Measurements from ENCODE around the gene FAM53B. TPM values are rescaled to one million over a fixed set of nuclear protein-coding genes. Genes with fewer than 3 reads are reported as not detected.

The FAM53B gene
- total RNA-seq, 1 donor from 2014 or later = 17.5 TPM

GRCh38 chr10:124742413-124743190 is 1.6 kb downstream of the FAM53B start:
- no peak for DNase-seq (ENCODE audit: low read depth, low spot score)

- no peak for DNase-seq (ENCODE audit: low read depth, low spot score)
These were observed 2.2 kb downstream of the FAM53B start for GRCh38 chr10:124741922-124742412.

GRCh38 chr10:124741281-124741921 is 2.8 kb downstream of the FAM53B start:
- no peak for DNase-seq (ENCODE audit: low read depth, low spot score)

GRCh38 chr10:124740369-124741280 is 3.6 kb downstream of the FAM53B start:
- no peak for DNase-seq (ENCODE audit: low read depth, low spot score)

GRCh38 chr10:124739986-124740368 is 4.2 kb downstream of the FAM53B start:
- DNase-seq (ENCODE audit: low read depth, low spot score) = no peak

- no peak for DNase-seq (ENCODE audit: low read depth, low spot score)
These were observed 4.9 kb downstream of the FAM53B start for GRCh38 chr10:124739119-124739921.

- no peak for DNase-seq (ENCODE audit: low read depth, low spot score)
These were observed 5.7 kb downstream of the FAM53B start for GRCh38 chr10:124738441-124738840.

GRCh38 chr10:124737708-124738107 is 6.5 kb downstream of the FAM53B start:
- DNase-seq (ENCODE audit: low read depth, low spot score) = no peak

GRCh38 chr10:124737221-124737620 is 7.0 kb downstream of the FAM53B start:
- no peak for DNase-seq (ENCODE audit: low read depth, low spot score)

- DNase-seq (ENCODE audit: low read depth, low spot score) = no peak
These were observed 7.6 kb downstream of the FAM53B start for GRCh38 chr10:124736491-124737136.

- DNase-seq (ENCODE audit: low read depth, low spot score) = no peak
These were observed 8.5 kb downstream of the FAM53B start for GRCh38 chr10:124735491-124736286.

- DNase-seq (ENCODE audit: low read depth, low spot score) = no peak
These were observed 9.6 kb downstream of the FAM53B start for GRCh38 chr10:124734311-124735166.

- no peak for DNase-seq (ENCODE audit: low read depth, low spot score)
These were observed 10.5 kb downstream of the FAM53B start for GRCh38 chr10:124733571-124734245.

GRCh38 chr10:124732931-124733570 is 11.1 kb downstream of the FAM53B start:
- DNase-seq (ENCODE audit: low read depth, low spot score) = no peak

GRCh38 chr10:124731551-124731950 is 12.6 kb downstream of the FAM53B start:
- DNase-seq (ENCODE audit: low read depth, low spot score) = no peak

- no peak for DNase-seq (ENCODE audit: low read depth, low spot score)
These were observed 13.4 kb downstream of the FAM53B start for GRCh38 chr10:124730790-124731189.

GRCh38 chr10:124728830-124729661 is 15.1 kb downstream of the FAM53B start:
- DNase-seq (ENCODE audit: low read depth, low spot score) = no peak
